B cell (primary cell): ENCODE data around the gene MAP1S. TPM values are rescaled to one million over a fixed set of nuclear protein-coding genes. Genes with fewer than 3 reads are reported as not detected.

Experiments used
- ATAC-seq: fragments of 200-7000 bp; cut with Tn5 transposase; one replicate; pipeline ENCODE4 v1.10.0; 2021; ENCODE audit warnings: low read depth, mild to moderate bottlenecking, moderate number of reproducible peaks, moderate library complexity
- CTCF ChIA-PET: fragments of 350-600 bp; sonication (Branson Sonifier 250); formaldehyde crosslinking; loops from one replicate; lab custom pipeline; 2021; ENCODE audit warnings: antibody characterized with exemption, inconsistent platforms; lab: Charles Lee
- POLR2A ChIA-PET: fragments of 350-600 bp; sonication (Branson Sonifier 250); formaldehyde crosslinking; loops from one replicate; lab custom pipeline; 2021; ENCODE audit warnings: antibody characterized with exemption; lab: Charles Lee
- DNase-seq: peaks from one replicate; pipeline ENCODE4 v3.0.0; 2013
- H2AFZ ChIP-seq: 2 replicates; pipeline ENCODE4 v1.6.1; 2012; ENCODE audit warnings: mild to moderate bottlenecking, low read depth, low read length; ENCODE audit not compliant: insufficient read depth, poor library complexity, severe bottlenecking
- H3K27ac ChIP-seq, 2 donors: 1 replicate in 1 of 2; 2 replicates in 1 of 2; pipeline ENCODE4 v1.5.1; 2012 to 2013; ENCODE audit warnings: low read length in 2 of 2, mild to moderate bottlenecking in 2 of 2, moderate library complexity in 1 of 2
- H3K27me3 ChIP-seq, 4 experiments: fragments of 200-600 bp in 1 of 4; sonication (generic) in 1 of 4; replicated peaks in 1 of 4; 1 replicate in 2 of 4; 2 replicates in 2 of 4; pipeline versions ENCODE4 v1.6.1 to v1.7.0; 2013 to 2016; ENCODE audit warnings: low read length in 3 of 4, mild to moderate bottlenecking in 2 of 4, mixed read lengths in 1 of 4, moderate library complexity in 1 of 4; ENCODE audit not compliant: insufficient read depth in 4 of 4, control insufficient read depth in 3 of 4; ENCODE audit errors: control extremely low read depth in 1 of 4
- H3K36me3 ChIP-seq, 2 experiments: replicated peaks in 1 of 2; 1 replicate in 1 of 2; 2 replicates in 1 of 2; pipeline versions ENCODE4 v1.6.1 to v1.7.1; 2013; ENCODE audit warnings: low read length in 1 of 2; ENCODE audit not compliant: insufficient read depth in 2 of 2, control insufficient read depth in 1 of 2; ENCODE audit errors: control extremely low read depth in 1 of 2, extremely low read depth in 1 of 2
- H3K4me1 ChIP-seq, 2 donors: fragments of 200-600 bp in 1 of 2; sonication (generic) in 1 of 2; 1 replicate in 1 of 2; 2 replicates in 1 of 2; pipeline versions ENCODE4 v1.5.1 to v1.6.1; 2013 to 2017; ENCODE audit warnings: low read length in 2 of 2; ENCODE audit not compliant: control insufficient read depth in 2 of 2, insufficient read depth in 2 of 2
- H3K4me2 ChIP-seq: replicated peaks from 2 replicates; pipeline ENCODE3; 2012; ENCODE audit warnings: mild to moderate bottlenecking, low read depth, low read length; ENCODE audit not compliant: poor library complexity, severe bottlenecking
- H3K4me3 ChIP-seq, 5 experiments: fragments of 200-600 bp in 1 of 5; sonication (generic) in 1 of 5; 1 replicate in 3 of 5; 2 replicates in 2 of 5; pipeline versions ENCODE4 v1.5.1 to v1.7.0; 2011 to 2016; ENCODE audit warnings: low read length in 4 of 5, mild to moderate bottlenecking in 4 of 5, low read depth in 2 of 5, control low read depth in 1 of 5, moderate library complexity in 1 of 5; ENCODE audit not compliant: insufficient read depth in 1 of 5; ENCODE audit errors: control extremely low read depth in 1 of 5, extremely low read depth in 1 of 5
- H3K79me2 ChIP-seq: fragments of 200-600 bp; sonication (generic); one replicate; pipeline ENCODE4 v1.6.0; 2016; ENCODE audit warnings: low read length; ENCODE audit not compliant: control insufficient read depth, insufficient read depth
- H3K9ac ChIP-seq: fragments of 200-600 bp; sonication (generic); 2 replicates; pipeline ENCODE4 v1.6.1; 2017; ENCODE audit warnings: mild to moderate bottlenecking, low read length, moderate library complexity
- H3K9me3 ChIP-seq, 3 donors: one replicate each; pipeline versions ENCODE4 v1.6.1 to v1.7.1; 2013; ENCODE audit warnings: low read length in 2 of 3; ENCODE audit not compliant: control insufficient read depth in 2 of 3, insufficient read depth in 1 of 3; ENCODE audit errors: control extremely low read depth in 1 of 3
- H4K20me1 ChIP-seq: 2 replicates; pipeline ENCODE4 v1.6.0; 2012; ENCODE audit warnings: mild to moderate bottlenecking, low read length; ENCODE audit not compliant: insufficient read depth, control insufficient read depth, poor library complexity, severe bottlenecking
- H3K27ac Mint-ChIP-seq: one replicate; pipeline ENCODE4 v1.8.0; 2021; ENCODE audit warnings: mixed read lengths
- H3K27me3 Mint-ChIP-seq: one replicate; pipeline ENCODE4 v1.8.0; 2021; ENCODE audit warnings: mixed read lengths
- H3K4me1 Mint-ChIP-seq: one replicate; pipeline ENCODE4 v1.8.0; 2021; ENCODE audit warnings: mixed read lengths
- H3K4me3 Mint-ChIP-seq: one replicate; pipeline ENCODE4 v1.8.0; 2021; ENCODE audit warnings: mixed read lengths
- H3K9me3 Mint-ChIP-seq: one replicate; pipeline ENCODE4 v1.8.0; 2022; ENCODE audit warnings: mixed read lengths; ENCODE audit not compliant: insufficient read depth
- CTCF ChIP-seq: fragments of 200-600 bp; IDR thresholded peaks from one replicate; pipeline ENCODE4 v1.8.0; 2022; ENCODE audit warnings: antibody characterized with exemption, mild to moderate bottlenecking
- EZH2 ChIP-seq: IDR thresholded peaks from 2 replicates; pipeline ENCODE4 v1.6.1; 2012; ENCODE audit warnings: borderline replicate concordance, low read depth, mild to moderate bottlenecking, moderate library complexity, low read length; ENCODE audit not compliant: insufficient read depth, poor library complexity, severe bottlenecking
- WGBS: methylation state at CpG from one replicate; pipeline ENCODE4 v1.1.5; 2013; ENCODE audit warnings: missing lambda C conversion rate; ENCODE audit not compliant: insufficient coverage; 5-methylcytosine and 5-hydroxymethylcytosine counted together
- intact Hi-C: fragments of 100-400 bp; cut with micrococcal nuclease; formaldehyde crosslinking; loops from one replicate; pipeline ENCODE4 v1.10.0; 2022
- polyA plus RNA-seq: library from polyadenylated mRNA; depleted of rRNA; stranded (reverse); fragments of >200 nt; gene quantifications from 2 replicates; pipeline ENCODE4 v1.2.3, GENCODE V29; 2012
- total RNA-seq, 2 donors: library from RNA; stranded (reverse); fragments of 120-200 nt in 1 of 2; gene quantifications; 1 replicate in 1 of 2; 2 replicates in 1 of 2; pipeline versions ENCODE4 v1.2.3 to v1.2.4, GENCODE V29; 2013 to 2022

Gene MAP1S
- total and polyA plus RNA-seq, 2 donors (not counting 1 experiment from before 2014, with no cell fraction given): 38.2 to 83.0 TPM

- DNase-seq: peak; percentile 97
- Histone ChIP-seq H3K27me3 (no peaks in the 10 kb centered on the region), H3K9ac (peak overlapping the region; percentile 71), H3K4me2 (peak overlapping the region; percentile 88), H2AFZ (peak overlapping the region; percentile 73), H3K27ac (peak overlapping the region in 1 of 2 donors; percentile 26), H3K79me2 (peaks cover 54% of the 10 kb centered on the region), H3K4me1 (peaks cover 38 to 60% of the 10 kb centered on the region in 2 donors), H3K36me3 (no peaks in the 10 kb centered on the region), H3K4me3 (peak overlapping the region; percentile 38 to 72 (median 70)), H3K9me3 (peaks cover 0 to 3% (median 0%) of the 10 kb centered on the region in 3 donors), H4K20me1 (no peaks in the 10 kb centered on the region)
- TF ChIP-seq EZH2 (no peak), CTCF (no peak)
- Mint-ChIP-seq H3K4me1 (peaks cover 51% of the 10 kb centered on the region), H3K27me3 (no peaks in the 10 kb centered on the region), H3K9me3 (no peaks in the 10 kb centered on the region), H3K4me3 (peak overlapping the region; percentile 89), H3K27ac (peak overlapping the region; percentile 71)
- peak; percentile 80 for ATAC-seq
- ChIA-PET POLR2A (interaction anchor here (0.6 to 1.1 kb wide), 4 partner anchors 8 to 424 kb away, joined by 3 to 6 read pairs (median 4); no protein-coding TSS in a partner anchor), CTCF (interaction anchor here (1.0 to 11.3 kb wide), 4 partner anchors 9 to 35 kb away, joined by 3 to 122 read pairs (median 4); no protein-coding TSS in a partner anchor)
- WGBS: 1% methylated on average over 69 of the region's 75 CpGs
- intact Hi-C loops: loop anchor here (1.0 kb wide), 2 partner anchors 9 to 28 kb away; partner anchors contain the start of gene MAP1S
These were observed 28.2 kb downstream of the MAP1S start for GRCh38 chr19:17747205-17748098.
